GM19468 (cell line): ENCODE data around the gene COMMD2.

Experiments
- ATAC-seq: cut with Tn5 transposase; IDR thresholded peaks from one replicate; pipeline ENCODE4 v1.9.1; 2021; ENCODE audit warnings: mild to moderate bottlenecking, moderate library complexity, moderate number of reproducible peaks; ENCODE audit not compliant: unreplicated experiment; ENCODE audit errors: extremely low read depth

The COMMD2 gene

DNA sequence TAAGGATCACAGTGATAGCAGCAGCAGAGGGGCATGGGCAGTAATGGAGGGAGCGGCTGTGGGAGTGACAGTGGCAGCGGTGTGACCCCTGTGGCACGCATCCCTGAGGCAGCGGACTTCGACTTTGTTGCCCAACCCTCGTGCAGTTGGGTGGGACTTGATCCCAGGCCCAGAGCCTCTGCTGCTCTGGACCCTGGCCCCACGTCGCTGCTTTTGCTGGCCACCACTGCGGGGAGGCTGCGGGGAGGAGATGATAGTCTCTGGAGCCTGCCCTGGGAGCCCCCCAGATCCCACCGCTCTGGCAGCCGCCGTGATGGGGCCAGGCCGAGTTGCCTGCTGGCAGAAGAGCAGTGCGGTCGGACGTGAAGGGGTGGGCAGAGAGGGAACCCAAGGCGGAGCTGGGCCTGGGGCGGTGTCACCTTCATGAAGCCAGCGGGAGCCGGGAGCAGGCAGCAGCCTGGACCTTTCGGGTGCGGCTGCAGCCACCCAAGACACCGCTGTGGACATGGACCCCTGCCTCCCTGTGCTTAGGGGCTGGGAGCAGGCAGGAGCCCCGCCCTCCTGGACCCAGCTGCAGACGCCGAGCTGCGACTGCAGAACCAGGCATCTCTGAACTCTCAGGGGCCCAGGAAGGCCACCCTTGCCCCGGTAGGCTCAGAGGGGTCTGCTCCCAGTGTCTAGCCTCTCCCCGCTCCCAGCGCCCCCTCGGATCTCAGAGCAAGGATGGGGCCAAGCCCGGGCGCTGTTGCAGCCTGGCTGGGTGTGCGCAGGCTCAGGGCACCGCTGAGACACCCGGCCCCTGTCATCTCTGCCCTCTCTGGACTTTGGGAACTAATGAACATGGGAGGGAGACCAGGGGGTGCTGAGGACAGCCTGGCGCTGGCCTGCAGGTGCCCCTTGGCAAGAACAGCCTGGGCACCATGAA lies 38.3 kb downstream of the COMMD2 start:
- ATAC-seq: no peak

DNA sequence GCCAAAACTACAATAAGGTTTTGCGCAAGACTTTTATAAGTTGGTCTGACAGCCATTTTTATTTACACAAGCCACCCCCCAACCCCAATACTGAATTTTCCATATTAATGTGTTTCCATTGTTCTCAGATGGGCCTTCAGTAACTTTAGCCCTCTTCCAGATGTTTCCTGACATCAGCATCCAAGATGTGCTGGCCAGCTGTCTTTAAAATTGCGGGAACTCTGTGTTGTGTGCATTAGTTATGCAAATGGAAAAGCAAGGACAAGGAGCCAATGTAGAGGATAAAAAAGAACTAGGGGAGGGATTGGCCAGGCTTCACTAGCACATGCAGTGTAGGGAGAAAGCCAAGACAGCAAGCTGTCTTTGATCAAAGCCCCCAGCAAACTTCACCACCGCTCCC lies 45.4 kb downstream of the COMMD2 start:
- no peak for ATAC-seq

GRCh38 chr3:149705416-149705815 lies 46.9 kb downstream of the COMMD2 start:
- no peak for ATAC-seq

GRCh38 chr3:149703466-149703865 lies 48.8 kb downstream of the COMMD2 start:
- no peak for ATAC-seq

DNA sequence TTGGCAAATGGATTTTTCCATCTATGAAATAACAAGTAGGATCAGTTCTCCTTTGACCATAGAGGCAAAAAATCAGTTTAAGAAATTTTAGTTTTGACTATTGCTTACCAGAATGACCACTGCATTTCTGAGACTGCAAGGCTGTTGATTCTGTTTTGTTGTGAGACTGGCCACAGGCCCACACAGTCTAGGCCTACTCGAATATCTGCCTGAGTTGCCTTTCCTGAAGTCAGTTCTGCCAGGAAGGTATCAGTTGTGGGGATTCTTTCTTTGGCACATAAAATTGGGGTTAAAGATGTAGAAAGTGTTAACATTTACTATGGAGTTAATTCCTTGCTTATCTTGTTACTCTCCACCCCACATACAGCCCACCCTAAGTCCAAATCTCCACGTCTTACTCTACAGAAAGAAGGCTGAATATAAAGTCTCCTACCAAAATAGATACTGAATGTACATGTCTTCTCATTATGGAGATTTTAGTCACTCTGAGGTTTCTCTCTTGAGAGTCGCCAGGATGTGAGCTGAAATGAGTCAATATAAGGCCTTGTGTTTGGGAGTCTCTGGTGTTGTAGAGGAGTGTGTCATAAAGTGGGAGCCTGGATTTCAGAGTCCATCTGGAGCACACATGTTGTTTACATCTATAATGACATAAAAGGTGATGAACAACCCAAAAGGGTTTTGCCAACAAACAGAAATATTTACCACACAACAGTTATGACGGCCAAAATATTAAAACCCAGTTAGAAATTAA lies 49.4 kb downstream of the COMMD2 start:
- no peak for ATAC-seq

- ATAC-seq: no peak
Observed at GRCh38 chr3:149701977-149702350, 50.3 kb downstream of the COMMD2 start.

GRCh38 chr3:149701206-149701976 lies 50.9 kb downstream of the COMMD2 start:
- ATAC-seq: no peak
